ENCODE measurements around the gene COMMD1.
"Not testable (repeated sequence)": the region's sequence is repeated elsewhere in the genome, so short reads cannot be mapped to it uniquely, and the experiment has no call there.

COMMD1 gene

GRCh38 chr2:61966087-61966727 is 60.7 kb downstream of the COMMD1 start:
- DNase-seq, result no peak

GRCh38 chr2:61967262-61967661 is 61.8 kb downstream of the COMMD1 start:
- DNase-seq, result no peak

GRCh38 chr2:61969376-61969775 is 63.9 kb downstream of the COMMD1 start:
- DNase-seq, result no peak

- DNase-seq, result no peak
Measured at GRCh38 chr2:61970807-61971556, 65.5 kb downstream of the COMMD1 start.

GRCh38 chr2:61978522-61978921 is 73.0 kb downstream of the COMMD1 start:
- no peak for DNase-seq

GRCh38 chr2:61980758-61981157 is 75.3 kb downstream of the COMMD1 start:
- DNase-seq, result no peak

- no peak for DNase-seq
Measured at GRCh38 chr2:61984682-61985081, 79.2 kb downstream of the COMMD1 start.

GRCh38 chr2:61988462-61989366 is 83.2 kb downstream of the COMMD1 start:
- DNase-seq, result no peak

- peak; percentile 45 for DNase-seq
Measured at GRCh38 chr2:61993422-61994024, 88.0 kb downstream of the COMMD1 start.

- DNase-seq, result no peak
Measured at GRCh38 chr2:61994531-61994930, 89.1 kb downstream of the COMMD1 start.

- DNase-seq, result no peak
Measured at GRCh38 chr2:61995065-61995464, 89.6 kb downstream of the COMMD1 start.

- DNase-seq, result no peak
Measured at GRCh38 chr2:61995515-61995914, 90.0 kb downstream of the COMMD1 start.

- no peak for DNase-seq
Measured at GRCh38 chr2:61998426-61998825, 93.0 kb downstream of the COMMD1 start.

- DNase-seq, result no peak
Measured at GRCh38 chr2:62000538-62000937, 95.1 kb downstream of the COMMD1 start.

GRCh38 chr2:62001431-62001830 is 96.0 kb downstream of the COMMD1 start:
- no peak for DNase-seq

GRCh38 chr2:62004428-62004827 is 99.0 kb downstream of the COMMD1 start:
- not testable (repeated sequence) for DNase-seq

GRCh38 chr2:62007555-62007954 is 102.1 kb downstream of the COMMD1 start:
- no peak for DNase-seq

GRCh38 chr2:62010632-62011256 is 105.3 kb downstream of the COMMD1 start:
- DNase-seq, result no peak

GRCh38 chr2:62013641-62014040 is 108.2 kb downstream of the COMMD1 start:
- no peak for DNase-seq

GRCh38 chr2:62014102-62014501 is 108.6 kb downstream of the COMMD1 start:
- DNase-seq, result no peak

GRCh38 chr2:62016957-62017356 is 111.5 kb downstream of the COMMD1 start:
- DNase-seq, result no peak

- no peak for DNase-seq
Measured at GRCh38 chr2:62029910-62030309, 124.4 kb downstream of the COMMD1 start.

- no peak for DNase-seq
Measured at GRCh38 chr2:62030902-62031301, 125.4 kb downstream of the COMMD1 start.
